ENCODE measurements around the gene ITPR3.

ITPR3 gene

DNA sequence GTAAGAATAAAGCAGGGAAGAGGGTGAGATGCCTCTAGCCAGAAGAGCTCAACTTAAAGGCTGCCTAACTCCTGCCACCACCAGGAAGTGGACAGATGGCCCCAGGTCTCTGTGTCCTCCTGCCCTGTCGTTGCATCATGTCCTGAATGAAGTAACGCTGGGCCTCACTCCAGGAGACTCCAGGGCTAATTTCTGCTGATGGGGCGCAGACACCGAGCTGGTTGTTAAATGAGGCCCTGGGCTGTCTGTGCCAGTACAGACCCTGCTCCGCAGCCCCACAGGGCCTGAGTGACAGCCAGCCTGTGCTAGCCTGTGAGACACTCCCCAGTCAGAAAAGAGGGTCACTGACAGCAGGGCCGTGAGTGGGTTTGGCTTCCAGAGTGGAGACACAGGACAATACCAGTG is 119.1 kb downstream of the ITPR3 start:
- peak in 3 of 4 experiments; percentile 19 to 43 (median 22) for DNase-seq

DNA sequence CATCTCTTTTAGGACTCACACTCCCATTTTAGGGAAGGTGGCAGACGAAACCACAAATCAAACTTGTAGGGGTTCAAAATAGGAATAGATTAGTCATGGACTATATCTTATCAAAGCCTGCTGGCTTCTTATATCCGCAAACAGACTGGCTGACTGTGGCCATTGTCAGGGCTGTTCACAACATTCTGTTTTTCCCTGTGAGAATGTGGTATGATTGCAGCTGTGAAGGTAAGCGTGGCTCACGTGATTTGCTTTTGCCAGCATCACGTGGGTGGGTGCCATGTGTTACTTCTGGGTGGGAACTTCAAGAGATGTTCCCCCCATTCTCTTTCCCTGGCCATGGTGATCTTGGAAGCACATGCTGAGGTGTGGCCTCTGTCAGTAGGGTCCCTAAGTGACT is 119.7 kb downstream of the ITPR3 start:
- no peak for DNase-seq

DNA sequence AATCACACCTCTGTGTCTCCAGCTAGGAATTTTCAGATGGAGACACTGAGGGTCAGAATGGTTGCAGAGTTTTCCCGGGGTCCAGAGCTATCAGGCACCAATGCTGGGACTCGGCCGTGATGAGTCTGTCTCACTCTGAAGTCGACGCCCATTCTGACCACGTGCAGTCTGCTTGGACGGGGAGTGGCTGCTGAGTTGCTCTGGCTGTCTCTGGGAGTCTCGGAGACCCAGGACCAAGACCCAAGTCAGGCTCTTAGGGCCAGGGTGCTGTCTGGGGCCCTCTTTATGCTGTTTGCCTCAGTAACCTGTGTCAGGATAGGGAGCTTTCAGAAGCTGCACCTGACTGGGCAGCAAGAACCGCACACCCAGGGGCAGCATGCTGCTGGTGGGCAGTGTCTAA is 121.0 kb downstream of the ITPR3 start:
- no peak for DNase-seq

DNA sequence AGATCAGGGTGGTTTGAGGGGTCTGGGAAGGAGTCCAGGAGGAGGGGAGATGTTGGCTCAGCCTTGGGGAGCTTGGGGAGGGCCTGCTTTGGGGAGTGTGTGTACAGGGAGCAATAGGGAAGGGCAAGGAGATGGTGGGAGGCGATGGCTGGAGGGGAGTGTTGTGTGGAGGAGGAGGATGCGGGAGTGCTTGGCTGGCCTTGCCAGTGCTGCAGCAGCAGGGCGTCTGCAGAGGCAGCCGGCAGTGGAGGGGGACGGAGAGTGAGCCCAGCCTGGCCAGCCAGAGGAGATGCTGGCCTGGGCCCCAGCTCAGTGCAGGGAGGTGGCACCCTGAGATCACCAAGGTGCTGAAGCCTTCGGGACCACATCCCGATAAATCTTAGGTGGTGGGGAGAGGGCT is 121.7 kb downstream of the ITPR3 start:
- no peak for DNase-seq

DNA sequence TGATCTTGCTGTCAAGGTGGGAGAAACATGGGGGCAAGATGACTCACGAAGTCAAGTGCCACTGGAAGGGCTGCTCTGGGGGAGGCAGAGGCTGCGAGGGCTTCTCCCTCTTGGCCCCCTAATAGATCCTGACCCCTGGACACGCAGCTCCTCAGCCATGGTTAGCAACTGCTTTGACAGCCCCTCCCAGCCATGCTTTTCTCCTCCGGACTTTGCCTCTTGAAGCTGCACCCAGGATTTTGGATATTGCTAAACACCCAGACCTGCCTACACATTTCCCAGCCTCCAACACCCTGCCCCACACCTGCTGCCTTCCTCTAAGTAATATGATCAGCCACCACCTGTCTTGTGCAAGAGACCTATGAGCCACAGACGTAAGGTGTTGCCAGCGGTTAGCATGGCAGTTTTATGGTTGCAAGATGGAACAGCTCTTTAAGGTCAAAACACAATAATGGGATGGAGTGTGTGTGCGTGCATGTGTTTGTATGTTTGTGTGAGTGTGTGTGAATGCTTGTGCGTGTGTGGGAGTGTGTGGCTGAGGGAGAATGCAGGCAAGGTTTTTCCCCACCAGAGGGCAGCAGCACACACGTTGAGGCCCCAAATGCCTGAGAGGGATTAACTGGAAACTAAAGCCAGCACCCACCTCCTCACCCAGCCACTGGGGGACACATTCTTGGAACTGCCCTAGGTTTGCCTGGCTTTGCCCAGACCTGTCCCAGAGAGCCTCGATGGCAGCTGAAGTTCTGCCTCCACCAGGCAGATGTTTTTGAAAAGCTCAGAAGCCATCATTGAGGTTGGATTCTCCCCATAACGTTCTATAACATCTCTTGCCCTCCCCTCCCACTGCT is 123.1 kb downstream of the ITPR3 start:
- peak; percentile 68 to 83 (median 80) for DNase-seq

DNA sequence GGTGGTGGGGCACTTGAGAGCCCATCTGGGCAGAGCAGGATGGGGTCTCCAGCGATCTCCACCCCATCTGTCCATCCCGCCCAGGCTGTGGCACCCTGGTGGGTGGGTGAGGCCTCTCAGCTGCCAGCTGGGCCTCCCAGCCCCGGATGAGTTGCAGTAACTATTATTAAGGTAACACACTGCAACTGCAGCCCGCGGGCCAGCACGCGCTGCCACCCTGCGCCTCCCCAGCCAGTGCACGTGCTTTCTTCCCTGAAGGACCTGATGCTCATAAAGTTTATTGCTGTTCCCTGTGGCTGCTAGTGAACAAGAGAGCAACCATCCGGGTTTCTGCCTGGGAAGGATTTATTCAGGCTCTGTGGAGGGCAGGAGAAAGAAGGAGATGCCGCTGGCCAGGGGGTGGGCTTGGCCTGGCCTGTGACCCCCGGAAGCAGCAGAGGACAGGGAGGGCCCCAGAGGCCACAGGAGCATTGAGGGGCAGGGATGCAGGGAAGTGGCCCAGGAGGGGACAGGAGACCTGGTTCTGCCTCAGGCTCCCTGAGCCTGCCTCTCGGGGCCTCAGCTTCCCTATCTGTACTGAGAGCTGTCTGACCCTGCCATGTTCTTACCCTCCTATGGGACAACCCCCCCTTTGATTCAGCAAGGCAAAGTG is 123.9 kb downstream of the ITPR3 start:
- no peak for DNase-seq

DNA sequence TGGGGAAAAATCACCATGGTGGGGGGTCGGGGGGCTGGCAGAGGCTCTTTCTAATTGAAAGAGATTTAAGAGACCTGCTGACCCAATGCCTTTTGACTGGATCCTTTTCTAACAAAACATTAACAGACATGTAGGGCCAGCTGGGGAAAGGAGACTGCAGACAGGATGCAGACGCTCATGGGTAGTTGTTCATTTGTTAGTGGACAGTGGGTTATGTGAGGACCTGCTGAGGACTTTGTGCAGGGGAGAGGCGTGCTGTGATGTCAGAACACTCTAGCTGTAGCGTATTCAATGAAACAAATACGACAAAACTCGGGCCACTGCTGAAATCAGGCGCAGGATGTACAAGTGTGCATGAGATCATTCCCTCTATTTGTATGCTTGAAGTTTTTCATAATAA is 124.4 kb downstream of the ITPR3 start:
- no peak for DNase-seq
